H1 (cell line): ENCODE data around the gene NEBL. TPM values are rescaled to one million over a fixed set of nuclear protein-coding genes. Genes with fewer than 3 reads are reported as not detected.

Source experiments
- BRCA1 ChIP-seq: IDR thresholded peaks from 2 replicates; pipeline ENCODE4 v1.6.1; 2012; ENCODE audit warnings: low read depth, low read length, improper control_type of control experiment
- FOSL1 ChIP-seq: IDR thresholded peaks from 2 replicates; pipeline ENCODE4 v1.6.1; 2011; ENCODE audit warnings: mild to moderate bottlenecking, low read depth, low read length, moderate library complexity; ENCODE audit not compliant: insufficient read depth
- HDAC2 ChIP-seq, 2 experiments: fragments of 300-600 bp in 1 of 2; sonication (generic) in 1 of 2; IDR thresholded peaks; 2 replicates each; pipeline ENCODE4 v1.6.1; 2011 to 2012; ENCODE audit warnings: low read depth in 2 of 2, low read length in 2 of 2, mild to moderate bottlenecking in 2 of 2, moderate library complexity in 2 of 2, borderline replicate concordance in 1 of 2, inconsistent platforms in 1 of 2
- KDM4A ChIP-seq: IDR thresholded peaks from one replicate; pipeline ENCODE4 v1.7.1; 2012; ENCODE audit warnings: low read depth, mild to moderate bottlenecking, moderate library complexity, low read length, inconsistent platforms; ENCODE audit not compliant: severe bottlenecking
- polyA plus RNA-seq, 7 experiments: library from polyadenylated mRNA; depleted of rRNA in 3 of 7; stranded (reverse) in 5 of 7; unstranded in 2 of 7; fragments of >200 nt in 5 of 7; fragments of 200-250 nt in 2 of 7; gene quantifications; 1 replicate in 5 of 7; 2 replicates in 1 of 7; 4 replicates in 1 of 7; pipeline versions ENCODE4 v1.2.1 to v1.2.3, GENCODE V29; 2011 to 2013; ENCODE audit warnings: missing spikeins in 2 of 7, mixed read lengths in 2 of 7
- total RNA-seq: library from RNA; stranded (reverse); fragmentation: NEBNext Ultra II Directional; extraction: Animal tissue kit (Norgen Biotek cat#: 25700); gene quantifications from 2 replicates; pipeline ENCODE4 v1.2.1, GENCODE V29; 2021

Gene NEBL
- total and polyA plus RNA-seq, 2 of the 8 experiments (the other 6 are each of a cell fraction or from before 2014, with no cell fraction given): 7.5 to 10.5 TPM

DNA sequence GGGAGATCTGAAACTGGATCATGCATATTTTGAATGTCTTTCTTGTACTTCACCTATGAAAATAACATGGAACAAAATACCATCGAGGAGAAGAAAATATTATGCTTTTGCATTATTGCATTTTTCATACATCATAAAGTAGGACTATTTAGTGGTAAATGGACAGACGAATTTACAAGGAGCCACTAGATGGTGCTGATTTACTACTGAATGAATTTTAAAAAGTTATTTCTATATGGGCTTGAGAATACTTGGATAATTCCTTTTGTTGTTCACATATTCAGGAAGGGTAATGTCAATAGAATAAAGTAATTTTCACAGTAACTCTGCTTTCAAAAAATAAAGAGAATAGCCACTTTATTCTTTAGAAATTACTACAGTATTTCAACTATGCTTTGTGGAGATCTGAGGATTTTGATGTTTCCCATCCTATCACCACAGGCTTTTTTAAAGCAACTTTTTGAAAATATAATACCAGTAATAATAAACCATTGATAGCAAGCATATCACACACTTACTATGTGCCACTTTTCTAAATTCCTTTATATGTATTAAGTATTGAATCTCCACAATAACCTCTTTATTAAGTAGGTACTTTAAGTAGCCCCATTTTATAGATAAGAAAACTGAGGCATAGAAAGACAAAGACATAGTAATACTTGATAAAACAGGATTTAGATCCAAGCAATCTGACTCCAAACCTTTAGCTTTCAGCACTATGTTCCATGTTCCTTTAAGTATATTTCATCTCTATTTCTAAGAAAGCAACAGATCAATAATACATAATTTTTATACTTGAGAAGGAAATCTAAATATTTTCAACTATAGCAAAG, 38.6 kb downstream of the NEBL start (continued):
- TF ChIP-seq KDM4A (no peak), FOSL1 (no peak), BRCA1 (no peak), HDAC2 (IDR thresholded peaks at IDR 0.05; ENCODE audit: borderline replicate concordance in 1 of 2, low read depth in 2 of 2, low read length in 2 of 2) (peak in 1 of 2 experiments; percentile 80; a peak in 1 of 4 replicates)
